ENCODE data around the gene COL15A1. TPM values are rescaled to one million over a fixed set of nuclear protein-coding genes. Genes with fewer than 3 reads are reported as not detected.

COL15A1 gene
- total RNA-seq, 1 experiment from 2014 or later, result 0.10 TPM

GRCh38 chr9:98978231-98978681 lies 34.5 kb downstream of the COL15A1 start:
- Histone ChIP-seq H3K27ac (ENCODE audit: low read length) (no peak overlapping the region), H3K9me3 (ENCODE audit: control insufficient read depth, insufficient read depth, low read depth, low read length) (no peaks in the 10 kb centered on the region), H3K4me1 (ENCODE audit: control insufficient read depth, insufficient read depth, low read length) (no peaks in the 10 kb centered on the region), H3K36me3 (ENCODE audit: control insufficient read depth, insufficient read depth, low read length) (no peaks in the 10 kb centered on the region), H3K27me3 (ENCODE audit: control insufficient read depth, insufficient read depth, low read length) (no peaks in the 10 kb centered on the region; the same call in 1 of the 2 replicates), H3K4me3 (ENCODE audit: low read depth in 2 of 2, low read length in 2 of 2) (no peak overlapping the region)
- in situ Hi-C loops (cut with HindIII; ENCODE audit: low pct_unique_long_range_greater_than_20kb, low sequenced_read_pairs), result no loop called here
- ATAC-seq, result no peak
- POLR2A ChIA-PET, result no interaction called here
- CTCF ChIA-PET, result no interaction called here
- TF ChIP-seq CTCF (IDR thresholded peaks at IDR 0.05) (no peak), SIN3A (IDR thresholded peaks at IDR 0.05; ENCODE audit: borderline replicate concordance, insufficient read depth, low read depth, low read length) (no peak), TCF7L2 (IDR thresholded peaks at IDR 0.05; ENCODE audit: low read depth, low read length) (no peak), POLR2AphosphoS5 (IDR thresholded peaks at IDR 0.05; ENCODE audit: low read depth, low read length) (no peak), REST (IDR thresholded peaks at IDR 0.05; ENCODE audit: insufficient read depth in 1 of 2, low read depth in 2 of 2, low read length in 1 of 2) (no peak)
- intact Hi-C loops (cut with micrococcal nuclease; ENCODE audit: unreplicated experiment), result no loop called here
- no TSS peak for BruUV-seq (replicated peaks)
- no peak for DNase-seq (ENCODE audit: low read depth, low spot score)

DNA sequence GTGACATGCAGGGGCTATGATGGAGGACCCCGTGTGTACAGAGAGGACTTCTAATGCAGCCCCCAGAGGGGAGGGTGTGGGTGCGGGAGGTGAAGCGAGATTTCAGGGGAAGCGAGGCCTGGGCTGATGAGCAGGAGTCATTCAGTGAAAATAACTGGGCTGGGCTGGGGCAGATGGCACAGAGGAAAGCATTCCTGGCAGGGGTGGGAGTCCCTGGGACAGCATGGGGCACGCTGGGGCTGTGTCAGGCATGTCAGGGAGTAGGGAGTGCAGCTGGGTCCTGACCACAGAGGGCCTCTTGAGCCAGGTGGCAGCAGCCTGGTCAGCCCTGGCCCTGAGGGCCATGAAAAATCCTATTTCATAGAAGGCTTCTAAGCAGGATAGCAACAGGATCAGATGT lies 36.6 kb downstream of the COL15A1 start:
- Histone ChIP-seq H3K4me3 (ENCODE audit: low read depth in 2 of 2, low read length in 2 of 2) (no peak overlapping the region), H3K4me1 (ENCODE audit: control insufficient read depth, insufficient read depth, low read length) (no peaks in the 10 kb centered on the region), H3K27me3 (ENCODE audit: control insufficient read depth, insufficient read depth, low read length) (no peaks in the 10 kb centered on the region; the same call in 1 of the 2 replicates), H3K27ac (ENCODE audit: low read length) (no peak overlapping the region), H3K36me3 (ENCODE audit: control insufficient read depth, insufficient read depth, low read length) (no peaks in the 10 kb centered on the region), H3K9me3 (ENCODE audit: control insufficient read depth, insufficient read depth, low read depth, low read length) (no peaks in the 10 kb centered on the region)
- ATAC-seq, result no peak
- intact Hi-C loops (cut with micrococcal nuclease; ENCODE audit: unreplicated experiment) (no loop called here), in situ Hi-C loops (cut with HindIII; ENCODE audit: low pct_unique_long_range_greater_than_20kb, low sequenced_read_pairs) (no loop called here)
- BruUV-seq (replicated peaks), result no TSS peak
- DNase-seq (ENCODE audit: low read depth, low spot score), result no peak
- CTCF ChIA-PET, result no interaction called here
- no peak for TF ChIP-seq POLR2AphosphoS5 (IDR thresholded peaks at IDR 0.05; ENCODE audit: low read depth, low read length)
- TF ChIP-seq CTCF (IDR thresholded peaks at IDR 0.05), result no peak
- no peak for TF ChIP-seq TCF7L2 (IDR thresholded peaks at IDR 0.05; ENCODE audit: low read depth, low read length)
- TF ChIP-seq SIN3A (IDR thresholded peaks at IDR 0.05; ENCODE audit: borderline replicate concordance, insufficient read depth, low read depth, low read length), result no peak
- no peak for TF ChIP-seq REST (IDR thresholded peaks at IDR 0.05; ENCODE audit: insufficient read depth in 1 of 2, low read depth in 2 of 2, low read length in 1 of 2)
- POLR2A ChIA-PET, result no interaction called here

All from Panc1 (cell line).